Fibroblast of mammary gland (primary cell): ENCODE measurements around the gene CHCHD4.

ENCODE experiments used
- DNase-seq: peaks from one replicate; pipeline ENCODE4 v3.0.0-alpha.2; 2010; ENCODE audit warnings: low read depth
- H3K4me3 ChIP-seq: 2 replicates; pipeline ENCODE4 v1.5.1; 2011; ENCODE audit warnings: low read depth, mild to moderate bottlenecking, low read length, moderate library complexity; ENCODE audit not compliant: control insufficient read depth
- TF ChIP-seq, protein P1 (sequence below): conservative IDR thresholded peaks from 2 replicates; pipeline ENCODE4 v1.5.1; 2011; ENCODE audit warnings: low read depth, low read length, inconsistent platforms; ENCODE audit not compliant: control insufficient read depth, insufficient read depth

CHCHD4 gene

DNA sequence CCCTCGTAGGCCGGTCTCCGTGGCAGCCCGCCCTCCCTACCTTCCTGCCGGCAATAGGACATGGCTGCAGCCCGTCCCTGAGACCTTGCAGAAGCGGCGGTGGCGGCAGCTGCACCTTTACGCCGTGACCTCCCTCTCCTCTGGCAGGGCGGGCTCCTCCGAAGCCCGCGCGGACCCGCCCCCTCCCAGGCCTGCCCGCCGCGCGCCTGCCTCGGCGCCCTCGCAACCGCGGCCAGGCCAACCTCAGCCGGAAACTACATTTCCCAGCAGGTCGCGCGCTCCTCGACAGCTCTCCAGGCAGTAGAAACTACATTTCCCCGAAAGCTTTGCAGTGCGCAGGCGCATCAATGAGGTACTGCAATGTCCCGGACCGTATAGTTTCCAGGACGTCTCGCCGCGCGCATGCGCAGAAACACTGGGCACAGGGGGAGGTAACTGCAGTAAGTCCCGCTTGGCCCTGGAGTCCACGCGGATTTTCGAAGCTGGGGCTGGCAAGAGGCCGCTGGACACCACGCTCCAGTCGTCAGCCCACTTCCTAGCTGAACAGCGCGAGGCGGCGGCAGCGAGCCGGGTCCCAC is at the start of gene CHCHD4, which contains the start of gene TMEM43:
Gene CHCHD4 (minus strand): TSS at position 256 of the 578 bp plus-strand sequence. CDS start 194 bp downstream, at position 62.
Gene TMEM43 (plus strand): TSS at position 438 of the 578 bp plus-strand sequence. CDS start 142 bp downstream, outside the sequence.
- TF ChIP-seq, protein P1, sequence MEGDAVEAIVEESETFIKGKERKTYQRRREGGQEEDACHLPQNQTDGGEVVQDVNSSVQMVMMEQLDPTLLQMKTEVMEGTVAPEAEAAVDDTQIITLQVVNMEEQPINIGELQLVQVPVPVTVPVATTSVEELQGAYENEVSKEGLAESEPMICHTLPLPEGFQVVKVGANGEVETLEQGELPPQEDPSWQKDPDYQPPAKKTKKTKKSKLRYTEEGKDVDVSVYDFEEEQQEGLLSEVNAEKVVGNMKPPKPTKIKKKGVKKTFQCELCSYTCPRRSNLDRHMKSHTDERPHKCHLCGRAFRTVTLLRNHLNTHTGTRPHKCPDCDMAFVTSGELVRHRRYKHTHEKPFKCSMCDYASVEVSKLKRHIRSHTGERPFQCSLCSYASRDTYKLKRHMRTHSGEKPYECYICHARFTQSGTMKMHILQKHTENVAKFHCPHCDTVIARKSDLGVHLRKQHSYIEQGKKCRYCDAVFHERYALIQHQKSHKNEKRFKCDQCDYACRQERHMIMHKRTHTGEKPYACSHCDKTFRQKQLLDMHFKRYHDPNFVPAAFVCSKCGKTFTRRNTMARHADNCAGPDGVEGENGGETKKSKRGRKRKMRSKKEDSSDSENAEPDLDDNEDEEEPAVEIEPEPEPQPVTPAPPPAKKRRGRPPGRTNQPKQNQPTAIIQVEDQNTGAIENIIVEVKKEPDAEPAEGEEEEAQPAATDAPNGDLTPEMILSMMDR: no peak
- peak within 1 kb of the TSS; percentile 96 for H3K4me3 ChIP-seq
- peak; percentile 98 for DNase-seq

DNA sequence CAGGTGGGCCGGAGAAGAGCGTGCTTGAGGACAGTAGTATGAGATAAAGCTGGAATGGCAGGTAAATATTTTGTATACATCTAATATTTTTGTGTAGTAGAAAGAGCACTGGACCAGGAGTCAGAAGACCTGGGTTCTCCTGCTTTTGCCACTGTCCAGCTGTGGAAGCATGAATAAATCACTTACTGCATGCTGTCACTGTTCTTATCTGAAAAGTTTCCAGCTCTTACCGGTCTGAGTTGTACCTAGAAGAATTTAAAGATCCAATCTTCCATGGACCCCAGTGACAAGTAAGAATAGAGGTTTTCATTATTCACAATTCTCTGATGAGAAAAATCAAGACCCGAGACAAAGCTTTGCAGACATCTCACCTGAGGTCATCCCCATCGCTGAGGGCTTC is 47.8 kb upstream of the CHCHD4 start:
- DNase-seq: no peak
- TF ChIP-seq, protein P1: no peak
- H3K4me3 ChIP-seq: no peak overlapping the region

- peak; percentile 67 for DNase-seq
- no peak overlapping the region for H3K4me3 ChIP-seq
- TF ChIP-seq, protein P1: no peak
Observed at GRCh38 chr3:14170531-14171159, 46.0 kb upstream of the CHCHD4 start.

DNA sequence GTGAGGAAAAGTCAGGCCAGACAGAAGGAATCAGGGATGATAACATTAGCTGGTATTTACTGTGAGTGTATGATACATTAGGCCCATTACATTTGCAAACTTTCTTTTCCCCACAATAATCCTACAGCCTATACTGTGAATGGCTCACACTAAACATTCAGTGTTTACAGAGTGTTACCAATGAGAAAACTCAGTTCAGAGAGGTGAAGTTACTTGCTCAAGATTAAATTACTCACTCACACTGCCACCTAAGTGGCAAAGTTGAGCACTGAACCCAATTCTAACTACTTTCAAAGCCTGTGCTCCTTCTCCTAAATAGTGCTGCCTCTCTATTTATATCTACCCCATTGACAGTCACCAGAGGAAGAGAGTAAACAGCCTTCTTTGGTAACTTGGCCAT is 45.2 kb upstream of the CHCHD4 start:
- no peak overlapping the region for H3K4me3 ChIP-seq
- TF ChIP-seq, protein P1: no peak
- DNase-seq: peak; percentile 20

DNA sequence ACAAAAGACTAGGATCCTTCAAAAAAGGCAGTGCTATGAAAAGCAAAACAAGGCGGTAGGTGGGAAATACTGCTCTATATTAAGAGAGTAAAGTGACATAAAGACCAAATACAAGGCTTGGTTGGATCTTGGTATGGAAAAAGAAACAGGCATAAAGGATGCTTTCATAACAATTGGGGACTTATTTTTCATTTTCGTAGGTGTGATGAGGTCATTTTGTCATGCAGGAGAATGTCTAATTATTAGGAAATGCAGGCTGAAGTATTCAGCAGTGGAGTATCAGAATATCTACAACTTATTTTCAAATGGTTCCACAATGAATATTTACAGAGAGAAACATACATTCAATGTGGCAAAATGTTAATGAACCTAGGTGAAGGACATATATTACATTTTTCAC is 44.8 kb upstream of the CHCHD4 start:
- TF ChIP-seq, protein P1: no peak
- no peak overlapping the region for H3K4me3 ChIP-seq
- no peak for DNase-seq

- TF ChIP-seq, protein P1: no peak
- no peak overlapping the region for H3K4me3 ChIP-seq
- peak; percentile 56 for DNase-seq
Observed at GRCh38 chr3:14166877-14167603, 42.4 kb upstream of the CHCHD4 start.
